SU-DHL-6 (cell line): ENCODE measurements around the gene POU6F2.

Experiments
- EZH2phosphoT487 ChIP-seq: fragments of 200-600 bp; sonication (generic), shearing (Covaris generic); conservative IDR thresholded peaks from 2 replicates; pipeline ENCODE4 v1.6.1; 2018; ENCODE audit warnings: mild to moderate bottlenecking, antibody characterized with exemption, low read length, moderate library complexity, mixed read lengths
- TF ChIP-seq, protein P1 (sequence below): fragments of 200-600 bp; sonication (generic); IDR thresholded peaks from one replicate; pipeline ENCODE4 v1.5.1; 2017; ENCODE audit warnings: antibody characterized with exemption, mild to moderate bottlenecking, low read length, moderate library complexity; ENCODE audit not compliant: insufficient read depth, poor library complexity, severe bottlenecking

DNA sequence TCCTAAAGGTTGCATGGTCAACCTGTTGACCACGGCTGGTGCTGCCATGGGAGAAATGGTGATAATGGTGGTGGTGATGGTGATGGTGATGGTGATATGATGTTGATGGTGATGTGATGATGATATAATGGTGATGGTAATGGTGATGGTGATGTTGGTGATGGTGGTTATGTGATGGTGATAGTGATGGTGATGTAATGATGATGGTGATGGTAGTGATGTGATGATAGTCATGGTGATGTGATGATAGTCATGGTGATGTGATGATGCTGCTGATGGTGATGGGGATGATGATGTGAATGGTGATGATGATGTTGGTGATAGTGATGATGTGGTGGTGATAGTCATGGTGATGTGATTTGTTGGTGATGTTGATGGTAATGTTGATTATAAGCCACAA is 23.9 kb downstream of the POU6F2 start:
- TF ChIP-seq, protein P1, sequence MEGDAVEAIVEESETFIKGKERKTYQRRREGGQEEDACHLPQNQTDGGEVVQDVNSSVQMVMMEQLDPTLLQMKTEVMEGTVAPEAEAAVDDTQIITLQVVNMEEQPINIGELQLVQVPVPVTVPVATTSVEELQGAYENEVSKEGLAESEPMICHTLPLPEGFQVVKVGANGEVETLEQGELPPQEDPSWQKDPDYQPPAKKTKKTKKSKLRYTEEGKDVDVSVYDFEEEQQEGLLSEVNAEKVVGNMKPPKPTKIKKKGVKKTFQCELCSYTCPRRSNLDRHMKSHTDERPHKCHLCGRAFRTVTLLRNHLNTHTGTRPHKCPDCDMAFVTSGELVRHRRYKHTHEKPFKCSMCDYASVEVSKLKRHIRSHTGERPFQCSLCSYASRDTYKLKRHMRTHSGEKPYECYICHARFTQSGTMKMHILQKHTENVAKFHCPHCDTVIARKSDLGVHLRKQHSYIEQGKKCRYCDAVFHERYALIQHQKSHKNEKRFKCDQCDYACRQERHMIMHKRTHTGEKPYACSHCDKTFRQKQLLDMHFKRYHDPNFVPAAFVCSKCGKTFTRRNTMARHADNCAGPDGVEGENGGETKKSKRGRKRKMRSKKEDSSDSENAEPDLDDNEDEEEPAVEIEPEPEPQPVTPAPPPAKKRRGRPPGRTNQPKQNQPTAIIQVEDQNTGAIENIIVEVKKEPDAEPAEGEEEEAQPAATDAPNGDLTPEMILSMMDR: no peak
- no peak for TF ChIP-seq EZH2phosphoT487
